Trophoblast cell (in vitro differentiated cells and primary cell): ENCODE results near the gene SLAMF7.

Experiments used
- DNase-seq, 2 donors: peaks; one replicate each; pipeline ENCODE4 v3.0.0-alpha.2; 2016
- H2AFZ ChIP-seq: 2 replicates; pipeline ENCODE4 v1.6.1; 2013; ENCODE audit warnings: low read length, moderate library complexity, mild to moderate bottlenecking; ENCODE audit not compliant: insufficient read depth, poor library complexity
- H2AK5ac ChIP-seq: 2 replicates; pipeline ENCODE4 v1.6.1; 2013; ENCODE audit warnings: mild to moderate bottlenecking, low read length
- H2BK120ac ChIP-seq: 2 replicates; pipeline ENCODE4 v1.6.1; 2013; ENCODE audit warnings: low read length, mild to moderate bottlenecking, moderate library complexity; ENCODE audit not compliant: insufficient read depth, poor library complexity
- H2BK12ac ChIP-seq: 2 replicates; pipeline ENCODE4 v1.6.1; 2013; ENCODE audit warnings: mild to moderate bottlenecking, low read length, moderate library complexity
- H2BK5ac ChIP-seq: 2 replicates; pipeline ENCODE4 v1.6.1; 2013; ENCODE audit warnings: low read length, low read depth, moderate library complexity, mild to moderate bottlenecking; ENCODE audit not compliant: poor library complexity
- H3K14ac ChIP-seq: 2 replicates; pipeline ENCODE4 v1.6.1; 2013; ENCODE audit warnings: mild to moderate bottlenecking, low read length
- H3K18ac ChIP-seq: 2 replicates; pipeline ENCODE4 v1.6.1; 2013; ENCODE audit warnings: mild to moderate bottlenecking, low read length
- H3K23ac ChIP-seq: 2 replicates; pipeline ENCODE4 v1.6.1; 2013; ENCODE audit warnings: low read length
- H3K27ac ChIP-seq: 2 replicates; pipeline ENCODE4 v1.5.1; 2013; ENCODE audit warnings: low read depth, mild to moderate bottlenecking, inconsistent platforms, low read length, moderate library complexity
- H3K27me3 ChIP-seq: 2 replicates; pipeline ENCODE4 v1.6.1; 2013; ENCODE audit warnings: inconsistent platforms, mild to moderate bottlenecking, low read length, moderate library complexity; ENCODE audit not compliant: insufficient read depth
- H3K36me3 ChIP-seq, 2 experiments: 1 replicate in 1 of 2; 2 replicates in 1 of 2; pipeline ENCODE4 v1.6.1; 2013; ENCODE audit warnings: low read length in 2 of 2, mild to moderate bottlenecking in 2 of 2, moderate library complexity in 1 of 2; ENCODE audit not compliant: insufficient read depth in 2 of 2, control insufficient read depth in 1 of 2
- H3K4ac ChIP-seq: 2 replicates; pipeline ENCODE4 v1.6.1; 2013; ENCODE audit warnings: low read depth, mild to moderate bottlenecking, low read length, moderate library complexity
- H3K4me1 ChIP-seq, 2 experiments: 1 replicate in 1 of 2; 2 replicates in 1 of 2; pipeline ENCODE4 v1.6.1; 2013; ENCODE audit warnings: low read length in 2 of 2, mild to moderate bottlenecking in 2 of 2, moderate library complexity in 1 of 2; ENCODE audit not compliant: insufficient read depth in 2 of 2, control insufficient read depth in 1 of 2
- H3K4me2 ChIP-seq: 2 replicates; pipeline ENCODE4 v1.6.1; 2013; ENCODE audit warnings: inconsistent platforms, mild to moderate bottlenecking, low read length, moderate library complexity
- H3K4me3 ChIP-seq: 2 replicates; pipeline ENCODE4 v1.5.1; 2013; ENCODE audit warnings: mild to moderate bottlenecking, low read depth, low read length, inconsistent platforms
- H3K79me1 ChIP-seq: one replicate; pipeline ENCODE4 v1.6.1; 2013; ENCODE audit warnings: low read length
- H3K79me2 ChIP-seq: 2 replicates; pipeline ENCODE4 v1.6.1; 2013; ENCODE audit warnings: low read length, mild to moderate bottlenecking; ENCODE audit not compliant: control insufficient read depth, insufficient read depth, poor library complexity
- H3K9ac ChIP-seq: 2 replicates; pipeline ENCODE4 v1.6.1; 2013; ENCODE audit warnings: mild to moderate bottlenecking, low read length
- H3K9me3 ChIP-seq: 2 replicates; pipeline ENCODE4 v1.6.1; 2013; ENCODE audit warnings: low read depth, mild to moderate bottlenecking, control low read depth, inconsistent platforms, low read length; ENCODE audit not compliant: insufficient read depth
- H4K12ac ChIP-seq: 2 replicates; pipeline ENCODE4 v1.6.1; 2013; ENCODE audit warnings: low read depth, mild to moderate bottlenecking, low read length, moderate library complexity
- H4K8ac ChIP-seq: 2 replicates; pipeline ENCODE4 v1.6.1; 2013; ENCODE audit warnings: low read depth, mild to moderate bottlenecking, low read length, moderate library complexity
- H4K91ac ChIP-seq: one replicate; pipeline ENCODE4 v1.6.1; 2013; ENCODE audit warnings: low read depth, mild to moderate bottlenecking, low read length, moderate library complexity
- WGBS: extraction: QIAGEN DNeasy Blood & Tissue Kit; methylation state at CpG from one replicate; pipeline ENCODE4 v1.1.7; 2013; ENCODE audit warnings: missing lambda C conversion rate; ENCODE audit not compliant: insufficient read length, insufficient coverage; ENCODE audit errors: extremely low coverage; 5-methylcytosine and 5-hydroxymethylcytosine counted together

The SLAMF7 gene

DNA sequence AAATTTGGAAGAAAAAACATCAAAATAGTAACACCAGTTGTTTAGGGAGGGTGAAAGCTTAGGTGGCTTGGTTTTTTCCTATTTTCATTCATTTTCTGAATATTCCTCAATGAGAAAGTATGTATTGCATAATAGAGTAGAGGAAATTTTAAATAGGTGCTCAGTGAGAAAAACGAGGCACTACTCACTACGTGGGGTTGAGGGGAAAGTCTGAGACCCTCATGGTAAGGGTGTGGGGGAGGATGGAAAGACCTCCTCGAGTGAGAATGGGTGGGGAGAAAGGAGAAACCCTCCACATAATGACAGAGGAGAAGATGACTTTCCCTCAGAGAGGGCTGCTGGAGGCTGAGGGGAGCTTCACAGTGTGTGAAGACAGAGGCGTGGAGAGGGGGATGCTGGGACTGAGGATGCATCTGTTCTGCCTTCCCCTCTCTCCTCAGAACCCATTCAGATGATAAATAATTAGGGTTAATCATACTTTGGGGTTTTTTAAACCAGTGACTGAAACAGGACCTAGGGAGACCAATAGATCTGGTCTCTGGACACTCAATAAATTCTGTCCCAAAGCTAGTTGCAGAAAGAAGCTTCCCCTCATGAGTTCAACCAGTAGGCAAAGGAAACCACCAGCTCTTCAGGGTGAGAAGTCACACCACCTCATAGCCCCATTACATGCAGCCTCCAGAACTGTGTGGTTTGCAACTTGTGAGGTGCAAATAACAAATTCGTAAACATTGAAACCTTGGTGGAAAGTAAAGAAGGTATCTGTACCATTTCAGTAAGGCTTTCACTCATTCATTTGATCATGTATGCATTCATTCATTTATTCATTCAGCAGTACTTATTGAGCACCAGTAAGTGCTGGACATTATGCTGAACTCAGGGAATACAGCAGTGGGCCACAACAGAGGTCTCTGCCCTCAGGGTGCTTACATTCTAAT is 17.1 kb downstream of the SLAMF7 start:
- Histone ChIP-seq H4K8ac (no peak overlapping the region), H3K27ac (no peak overlapping the region), H3K14ac (no peak overlapping the region), H3K4me2 (no peak overlapping the region), H3K4me3 (no peak overlapping the region), H2BK5ac (no peak overlapping the region), H4K91ac (no peak overlapping the region), H3K79me1 (peaks cover 1% of the 10 kb centered on the region), H3K27me3 (no peaks in the 10 kb centered on the region), H3K23ac (no peak overlapping the region), H3K4ac (no peak overlapping the region), H2BK120ac (no peak overlapping the region), H3K18ac (no peak overlapping the region), H2BK12ac (no peak overlapping the region), H4K12ac (no peak overlapping the region), H2AK5ac (no peak overlapping the region), H3K9ac (no peak overlapping the region), H2AFZ (no peak overlapping the region), H3K79me2 (no peaks in the 10 kb centered on the region), H3K9me3 (no peaks in the 10 kb centered on the region), H3K4me1 (no peaks in the 10 kb centered on the region), H3K36me3 (no peaks in the 10 kb centered on the region)
- DNase-seq: no peak
- WGBS: no CpG with 5 or more reads among the region's 5 CpGs

DNA sequence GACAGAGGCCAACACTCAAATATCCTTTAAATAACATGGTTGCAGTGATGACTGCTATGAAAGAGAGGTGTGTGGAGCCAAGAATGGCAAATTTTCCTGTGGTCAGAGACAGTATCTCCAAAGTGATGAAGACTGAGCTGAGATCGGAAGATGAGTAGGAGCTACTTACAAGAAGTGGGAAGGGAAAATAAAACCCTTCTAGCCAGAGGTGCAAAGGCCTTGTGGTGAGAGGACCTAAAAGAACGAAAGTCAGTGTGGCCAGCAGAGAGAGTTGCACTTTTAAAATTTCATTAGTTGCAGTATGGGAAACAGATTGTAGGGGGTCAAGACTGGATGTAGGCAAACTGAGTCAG is 17.8 kb downstream of the SLAMF7 start:
- DNase-seq: no peak
- Histone ChIP-seq H3K14ac (no peak overlapping the region), H3K79me2 (no peaks in the 10 kb centered on the region), H3K79me1 (peaks cover 1% of the 10 kb centered on the region), H3K18ac (no peak overlapping the region), H2BK5ac (no peak overlapping the region), H4K12ac (no peak overlapping the region), H3K27ac (no peak overlapping the region), H3K4ac (no peak overlapping the region), H3K4me3 (no peak overlapping the region), H3K27me3 (no peaks in the 10 kb centered on the region), H3K23ac (no peak overlapping the region), H2AK5ac (no peak overlapping the region), H3K9ac (no peak overlapping the region), H4K91ac (no peak overlapping the region), H2AFZ (no peak overlapping the region), H3K36me3 (no peaks in the 10 kb centered on the region), H4K8ac (no peak overlapping the region), H3K4me1 (peaks cover 0 to 1% of the 10 kb centered on the region in 2 experiments), H2BK12ac (no peak overlapping the region), H2BK120ac (no peak overlapping the region), H3K4me2 (no peak overlapping the region), H3K9me3 (no peaks in the 10 kb centered on the region)
- WGBS: no CpG with 5 or more reads among the region's 2 CpGs

DNA sequence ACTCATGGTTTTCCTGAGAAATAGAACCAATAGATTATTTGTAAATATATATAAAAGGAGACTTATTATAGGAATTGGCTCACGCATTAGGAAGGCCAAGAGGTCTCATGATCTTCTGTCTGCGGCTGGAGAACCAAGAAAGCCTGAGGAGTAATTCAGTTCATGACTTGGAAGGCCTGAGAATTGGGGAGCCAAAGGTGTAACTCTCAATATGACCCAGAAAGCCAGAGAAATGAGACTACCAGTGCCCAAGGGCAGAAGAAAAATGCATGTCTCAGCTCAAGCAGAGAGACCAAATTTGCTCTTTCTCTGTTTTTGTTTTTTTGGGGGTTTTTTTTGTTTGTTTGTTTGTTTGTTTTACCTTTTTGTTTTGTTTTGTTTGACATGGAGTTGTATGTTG is 19.5 kb downstream of the SLAMF7 start:
- H3K79me1 ChIP-seq: peaks cover 1% of the 10 kb centered on the region
- H3K23ac ChIP-seq: no peak overlapping the region
- no peak overlapping the region for H2BK12ac ChIP-seq
- H2AFZ ChIP-seq: no peak overlapping the region
- H3K14ac ChIP-seq: no peak overlapping the region
- no peak for DNase-seq
- no peak overlapping the region for H2AK5ac ChIP-seq
- H3K36me3 ChIP-seq: no peaks in the 10 kb centered on the region
- no peak overlapping the region for H4K8ac ChIP-seq
- H3K18ac ChIP-seq: no peak overlapping the region
- H3K9me3 ChIP-seq: no peaks in the 10 kb centered on the region
- H3K9ac ChIP-seq: no peak overlapping the region
- no peaks in the 10 kb centered on the region for H3K27me3 ChIP-seq
- H3K4me1 ChIP-seq: peaks cover 0 to 3% of the 10 kb centered on the region in 2 experiments
- no peak overlapping the region for H3K4me2 ChIP-seq
- no peak overlapping the region for H2BK5ac ChIP-seq
- H3K4ac ChIP-seq: no peak overlapping the region
- no peak overlapping the region for H3K4me3 ChIP-seq
- H3K27ac ChIP-seq: no peak overlapping the region
- H4K12ac ChIP-seq: no peak overlapping the region
- no CpG with 5 or more reads among the region's 2 CpGs for WGBS
- H3K79me2 ChIP-seq: no peaks in the 10 kb centered on the region
- no peak overlapping the region for H4K91ac ChIP-seq
- H2BK120ac ChIP-seq: no peak overlapping the region

DNA sequence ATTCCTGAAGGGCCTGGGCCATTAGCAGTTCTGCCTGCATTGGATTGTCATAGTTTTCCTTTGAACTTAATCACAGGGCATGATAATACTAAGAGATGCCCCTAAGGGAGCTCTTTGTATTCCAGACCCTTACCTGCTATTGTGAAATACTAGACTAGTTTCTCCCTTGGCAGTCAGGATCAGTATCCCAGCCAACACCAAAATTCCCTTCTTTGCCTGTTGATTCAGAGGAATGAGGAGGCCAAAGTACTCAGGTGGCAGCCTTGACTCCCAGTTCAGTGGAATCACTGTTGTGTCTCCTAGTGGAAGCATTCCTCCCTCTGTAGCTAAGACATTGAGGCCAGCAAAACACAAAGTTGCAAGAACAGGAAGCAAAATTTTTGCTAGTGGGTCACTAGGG is 20.7 kb downstream of the SLAMF7 start:
- no peak overlapping the region for H4K8ac ChIP-seq
- no peak overlapping the region for H2BK5ac ChIP-seq
- no peak overlapping the region for H3K4me2 ChIP-seq
- peak; percentile 71 to 87 for DNase-seq
- H3K4ac ChIP-seq: no peak overlapping the region
- no peak overlapping the region for H2BK12ac ChIP-seq
- H4K91ac ChIP-seq: no peak overlapping the region
- no peak overlapping the region for H3K27ac ChIP-seq
- no peaks in the 10 kb centered on the region for H3K27me3 ChIP-seq
- H3K9me3 ChIP-seq: no peaks in the 10 kb centered on the region
- no peak overlapping the region for H3K23ac ChIP-seq
- no peaks in the 10 kb centered on the region for H3K79me2 ChIP-seq
- H3K79me1 ChIP-seq: peaks cover 1% of the 10 kb centered on the region
- no peak overlapping the region for H2AK5ac ChIP-seq
- no peak overlapping the region for H2BK120ac ChIP-seq
- H2AFZ ChIP-seq: no peak overlapping the region
- peaks cover 0 to 3% of the 10 kb centered on the region in 2 experiments for H3K4me1 ChIP-seq
- H3K14ac ChIP-seq: no peak overlapping the region
- no peak overlapping the region for H3K18ac ChIP-seq
- no peak overlapping the region for H3K9ac ChIP-seq
- H3K36me3 ChIP-seq: no peaks in the 10 kb centered on the region
- no peak overlapping the region for H4K12ac ChIP-seq
- H3K4me3 ChIP-seq: no peak overlapping the region
